Anterior cingulate cortex (tissue), 58 donors: ENCODE measurements around the gene ACER1.
A peak's percentile ranks its signal among the peaks of the same experiment; 100 is the strongest.
"Not testable (repeated sequence)": the region's sequence is repeated elsewhere in the genome, so short reads cannot be mapped to it uniquely, and the experiment has no call there.

Experiments
- DNase-seq, 58 donors: peaks; one replicate each; lab custom pipeline; 2025; lab: John Stamatoyannopoulos, UW

Gene ACER1

GRCh38 chr19:6358003-6358402, 24.6 kb upstream of the ACER1 start:
- no peak for DNase-seq

DNA sequence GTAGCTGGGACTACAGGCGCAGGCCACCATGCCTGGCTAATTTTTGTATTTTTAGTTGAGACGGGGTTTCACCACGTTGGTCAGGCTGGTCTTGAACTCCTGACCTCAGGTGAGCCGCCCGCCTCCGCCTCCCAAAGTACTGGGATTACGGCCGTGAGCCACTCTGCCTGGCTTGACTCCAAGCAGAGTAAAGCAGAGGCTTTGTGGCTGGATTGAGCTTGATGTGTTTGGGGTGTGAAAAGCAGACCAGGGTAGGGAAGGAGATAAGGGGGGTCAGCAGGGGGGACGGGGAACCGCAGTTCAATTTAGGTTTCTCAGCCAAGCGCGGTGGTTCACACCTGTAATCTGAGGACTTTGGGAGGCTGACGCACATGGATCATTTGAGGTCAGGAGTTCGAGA, 23.8 kb upstream of the ACER1 start:
- DNase-seq, result no peak

DNA sequence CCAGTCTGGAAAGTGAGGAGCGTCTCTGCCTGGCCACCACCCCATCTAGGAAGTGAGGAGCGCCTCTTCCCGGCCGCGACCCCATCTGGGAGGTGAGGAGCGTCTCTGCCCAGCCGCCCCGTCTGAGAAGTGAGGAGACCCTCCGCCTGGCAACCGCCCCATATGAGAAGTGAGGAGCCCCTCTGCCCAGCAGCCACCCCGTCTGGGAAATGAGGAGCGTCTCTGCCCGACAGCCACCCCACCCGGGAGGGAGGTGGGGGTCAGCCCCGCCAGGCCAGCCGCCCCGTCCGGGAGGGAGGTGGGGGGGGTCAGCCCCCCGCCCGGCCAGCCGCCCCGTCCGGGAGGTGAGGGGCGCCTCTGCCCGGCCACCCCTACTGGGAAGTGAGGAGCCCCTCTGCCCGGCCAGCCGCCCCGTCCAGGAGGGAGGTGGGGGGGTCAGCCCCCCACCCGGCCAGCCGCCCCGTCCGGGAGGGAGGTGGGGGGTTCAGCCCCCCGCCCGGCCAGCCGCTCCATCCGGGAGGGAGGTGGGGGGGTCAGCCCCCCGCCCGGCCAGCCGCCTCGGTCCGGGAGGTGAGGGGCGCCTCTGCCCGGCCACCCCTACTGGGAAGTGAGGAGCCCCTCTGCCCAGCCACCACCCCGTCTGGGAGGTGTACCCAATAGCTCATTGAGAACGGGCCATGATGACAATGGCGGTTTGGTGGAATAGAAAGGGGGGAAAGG, 22.1 kb upstream of the ACER1 start:
- DNase-seq, result not testable (repeated sequence)

GRCh38 chr19:6354098-6354674, 20.8 kb upstream of the ACER1 start:
- DNase-seq, result no peak

- no peak for DNase-seq
Measured at GRCh38 chr19:6352381-6353165, 19.2 kb upstream of the ACER1 start.

- DNase-seq, result no peak
Measured at GRCh38 chr19:6350688-6351087, 17.3 kb upstream of the ACER1 start.

GRCh38 chr19:6349271-6349670, 15.9 kb upstream of the ACER1 start:
- not testable (repeated sequence) for DNase-seq

GRCh38 chr19:6343462-6343861, 10.1 kb upstream of the ACER1 start:
- DNase-seq, result no peak

DNA sequence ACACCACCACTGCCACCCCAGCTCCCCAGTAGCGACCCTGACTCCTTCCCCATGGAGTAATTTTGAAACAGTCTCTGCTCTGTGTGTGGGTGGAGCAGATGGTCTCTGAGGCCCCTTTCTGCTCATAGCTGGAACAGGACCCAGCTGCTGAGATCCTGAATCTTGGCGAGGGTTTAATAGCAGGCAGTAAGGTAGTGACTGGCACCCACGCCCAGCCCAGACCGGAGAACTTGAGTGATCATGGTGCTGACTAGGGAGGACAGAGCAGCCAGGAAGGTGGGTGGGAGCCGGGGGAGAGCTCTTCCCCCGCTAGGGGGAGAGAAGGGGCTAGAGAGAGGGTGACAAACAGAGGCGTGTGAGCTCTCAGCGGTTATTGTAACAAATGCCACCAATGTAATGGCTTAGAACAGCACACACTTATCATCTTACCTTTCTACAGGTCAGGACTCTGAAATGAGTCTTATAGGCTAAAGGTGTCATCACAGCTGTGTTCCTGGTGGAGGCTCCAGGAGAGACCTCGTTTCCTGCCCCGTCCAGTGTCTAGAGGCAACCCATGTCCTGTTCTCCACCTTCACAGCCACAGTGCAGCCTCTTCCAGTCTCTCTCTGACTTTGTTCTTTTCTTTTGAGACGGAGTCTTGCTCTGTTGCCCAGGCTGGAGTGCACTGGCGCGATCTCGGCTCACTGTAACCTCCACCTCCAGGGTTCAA, 7.2 kb upstream of the ACER1 start:
- DNase-seq, result peak in 5 of 58 donors; percentile 1 to 12 (median 10)

DNA sequence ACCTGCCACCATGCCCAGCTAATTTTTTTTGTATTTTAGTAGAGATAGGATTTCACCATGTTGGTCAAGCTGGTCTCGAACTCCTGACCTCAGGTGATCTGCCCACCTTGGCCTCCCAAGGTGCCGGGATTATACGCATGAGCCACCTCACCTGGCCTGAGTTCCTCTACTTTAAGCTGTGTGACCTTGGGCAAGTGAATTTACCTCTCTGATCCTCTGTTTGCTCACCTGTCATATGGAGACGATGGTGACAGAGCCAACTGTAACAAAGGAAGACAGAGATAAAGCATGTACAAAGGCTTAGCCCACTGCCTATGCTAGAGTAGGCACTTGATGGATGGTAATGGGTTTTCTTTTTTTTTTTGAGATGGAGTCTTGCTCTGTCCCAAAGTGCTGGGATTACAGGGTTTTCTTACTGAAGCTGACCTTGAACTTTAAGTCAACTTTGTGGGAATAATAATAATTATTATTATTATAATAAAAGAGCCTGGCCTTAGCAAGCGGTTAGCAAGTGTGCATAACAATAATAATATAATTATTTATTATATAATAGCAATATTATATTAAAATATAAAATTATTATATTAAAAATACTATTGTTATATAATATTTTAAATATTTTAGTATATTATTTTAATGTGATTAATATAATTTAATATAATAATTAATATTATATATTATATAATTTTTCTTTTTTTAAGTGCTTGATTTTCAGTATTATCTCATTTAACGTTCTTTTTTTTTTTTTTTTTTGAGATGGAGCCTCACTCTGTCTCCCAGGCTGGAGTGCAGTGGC, 1.3 kb upstream of the ACER1 start:
- DNase-seq, result no peak

DNA sequence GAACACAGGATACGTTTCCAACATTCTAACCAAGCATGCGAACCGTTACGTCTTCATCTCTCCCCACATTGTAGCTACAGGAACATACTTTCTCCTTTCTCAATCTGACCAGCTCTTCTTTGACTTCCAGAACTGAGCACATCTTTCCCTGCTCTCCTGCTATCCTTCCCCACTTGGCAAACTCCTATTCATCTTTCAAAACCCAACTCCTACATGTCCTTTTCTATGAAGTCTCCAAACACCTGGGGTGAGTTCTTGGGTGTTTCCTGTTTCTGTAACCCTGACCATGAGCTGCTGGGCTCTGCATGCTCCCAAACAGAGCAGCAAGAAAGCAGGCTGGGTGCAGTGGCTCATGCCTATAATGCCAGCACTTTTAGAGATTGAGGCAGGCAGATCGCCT, 6.6 kb downstream of the ACER1 start:
- DNase-seq, result no peak

GRCh38 chr19:6325614-6326013, 7.8 kb downstream of the ACER1 start:
- no peak for DNase-seq

GRCh38 chr19:6324757-6325156, 8.7 kb downstream of the ACER1 start:
- DNase-seq, result no peak

GRCh38 chr19:6322284-6322683, 11.1 kb downstream of the ACER1 start:
- DNase-seq, result no peak

GRCh38 chr19:6319376-6319775, 14.0 kb downstream of the ACER1 start:
- no peak for DNase-seq

DNA sequence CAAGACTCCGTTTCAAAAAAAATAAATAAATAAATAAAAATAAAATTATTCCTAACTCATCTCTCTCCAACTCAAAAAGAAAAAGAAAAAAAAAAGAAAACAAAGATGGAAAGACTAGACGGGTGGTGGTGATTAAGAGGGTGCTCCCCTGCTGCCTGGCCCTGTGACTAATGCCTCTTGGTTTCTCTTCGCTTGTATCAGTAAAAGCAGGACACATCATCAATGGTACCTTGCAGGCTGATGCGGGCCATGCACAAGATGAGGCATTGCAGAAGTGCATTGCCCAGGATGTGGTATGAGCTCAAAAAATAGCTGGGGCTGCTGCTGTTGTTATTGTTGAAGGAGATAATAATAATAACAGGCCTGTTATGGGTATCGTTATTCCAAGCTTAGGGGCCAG, 14.6 kb downstream of the ACER1 start:
- DNase-seq, result no peak

GRCh38 chr19:6315646-6316045, 17.8 kb downstream of the ACER1 start:
- not testable (repeated sequence) for DNase-seq

DNA sequence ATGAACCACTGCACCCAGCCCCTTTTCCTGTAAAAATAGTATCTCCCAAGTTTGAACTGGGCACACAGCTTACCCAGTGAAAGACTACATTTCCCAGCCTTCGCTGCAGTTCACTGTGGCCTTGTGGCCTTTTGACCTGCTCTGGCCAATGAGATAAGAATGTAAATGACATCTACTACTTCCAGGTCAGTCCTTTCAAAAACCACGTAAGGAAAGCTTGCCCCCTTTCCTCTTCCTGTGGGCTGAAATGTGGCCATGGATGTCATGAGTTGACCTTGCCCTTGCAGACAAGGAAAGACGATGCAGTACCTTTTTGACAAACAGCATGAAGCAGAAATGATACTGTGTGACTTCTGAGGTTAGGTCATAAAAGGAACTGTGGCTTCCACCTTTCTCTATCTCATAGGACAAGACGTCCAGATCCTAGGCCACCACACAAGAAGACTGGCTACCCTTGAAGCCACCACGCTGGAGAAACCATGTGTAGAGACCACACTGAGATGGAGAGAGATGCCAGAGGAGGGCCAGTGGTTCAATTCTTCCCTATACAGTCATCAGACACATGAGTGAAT, 19.9 kb downstream of the ACER1 start:
- DNase-seq, result no peak

- DNase-seq, result no peak
Measured at GRCh38 chr19:6312018-6312417, 21.4 kb downstream of the ACER1 start.

GRCh38 chr19:6298413-6298812, 35.0 kb downstream of the ACER1 start:
- no peak for DNase-seq
